Small intestine (tissue), 7 donors: Measurements from ENCODE around the gene POC1A. TPM values are rescaled to one million over a fixed set of nuclear protein-coding genes. Genes with fewer than 3 reads are reported as not detected.
"Not testable (repeated sequence)": the region's sequence is repeated elsewhere in the genome, so short reads cannot be mapped to it uniquely, and the experiment has no call there.

Source experiments
- DNase-seq, 2 donors: peaks; one replicate each; pipeline versions ENCODE4 v3.0.0 to v3.0.0-alpha.2; 2013
- FAIRE-seq: peaks from 2 replicates; lab custom pipeline; 2012; peaks lifted over from hg19 to GRCh38; lab: Jason Lieb, UNC
- H3K27ac ChIP-seq, 3 donors: one replicate each; pipeline ENCODE4 v1.5.1; 2013; ENCODE audit warnings: low read length in 2 of 3, mild to moderate bottlenecking in 2 of 3, control low read depth in 1 of 3, inconsistent platforms in 1 of 3, low read depth in 1 of 3, moderate library complexity in 1 of 3
- H3K27me3 ChIP-seq, 3 donors: one replicate each; pipeline ENCODE4 v1.6.1; 2013; ENCODE audit warnings: low read length in 3 of 3, inconsistent platforms in 1 of 3; ENCODE audit not compliant: control insufficient read depth in 3 of 3, insufficient read depth in 3 of 3
- H3K36me3 ChIP-seq, 3 donors: one replicate each; pipeline ENCODE4 v1.6.1; 2013; ENCODE audit warnings: low read length in 3 of 3, inconsistent platforms in 1 of 3, low read depth in 1 of 3, mild to moderate bottlenecking in 1 of 3, moderate library complexity in 1 of 3; ENCODE audit not compliant: control insufficient read depth in 3 of 3, insufficient read depth in 2 of 3
- H3K4me1 ChIP-seq, 3 donors: one replicate each; pipeline ENCODE4 v1.6.1; 2013; ENCODE audit warnings: low read length in 2 of 3, inconsistent platforms in 1 of 3, low read depth in 1 of 3, mild to moderate bottlenecking in 1 of 3, moderate library complexity in 1 of 3; ENCODE audit not compliant: control insufficient read depth in 3 of 3, insufficient read depth in 2 of 3
- H3K4me3 ChIP-seq, 3 donors: one replicate each; pipeline ENCODE4 v1.5.1; 2013; ENCODE audit warnings: low read length in 3 of 3, control low read depth in 1 of 3, inconsistent platforms in 1 of 3, low read depth in 1 of 3, mild to moderate bottlenecking in 1 of 3, moderate library complexity in 1 of 3
- H3K9me3 ChIP-seq, 2 donors: one replicate each; pipeline ENCODE4 v1.6.1; 2013; ENCODE audit warnings: low read depth in 1 of 2, low read length in 1 of 2; ENCODE audit not compliant: control insufficient read depth in 2 of 2, insufficient read depth in 1 of 2
- WGBS, 3 donors: extraction: QIAGEN DNeasy Blood & Tissue Kit; methylation state at CpG; one replicate each; pipeline ENCODE4 v1.1.7; 2013; 5-methylcytosine and 5-hydroxymethylcytosine counted together
- polyA plus RNA-seq, 4 donors: library from polyadenylated mRNA; stranded (reverse) in 3 of 4; unstranded in 1 of 4; fragments of 200-250 nt in 3 of 4; fragments of 120-200 nt in 1 of 4; gene quantifications; one replicate each; pipeline versions ENCODE4 v1.2.1 to v1.2.3, GENCODE V29; 2013
- donor health status: healthy with polysubstance abuse.
- donor health status: control.
- donor health status: control.
- donor health status: Bipolar disorder and iron deficiency.
- donor health status: healthy.

The POC1A gene
- polyA plus RNA-seq, 4 donors: 2.7 to 19.4 (median 4.8) TPM

- FAIRE-seq (no peak), DNase-seq (no peak)
- Histone ChIP-seq H3K4me3 (no peak overlapping the region), H3K9me3 (no peaks in the 10 kb centered on the region), H3K27me3 (peaks cover 0 to 16% (median 0%) of the 10 kb centered on the region in 3 donors), H3K4me1 (peaks cover 0 to 4% (median 0%) of the 10 kb centered on the region in 3 donors), H3K36me3 (no peaks in the 10 kb centered on the region), H3K27ac (peak overlapping the region in 1 of 3 donors; percentile 26)
- 62 to 80% (median 70%) methylated on average over 4 of the region's 4 CpGs for WGBS, 3 donors
These were observed 114.8 kb downstream of the POC1A start for GRCh38 chr3:52039426-52039825.

DNA sequence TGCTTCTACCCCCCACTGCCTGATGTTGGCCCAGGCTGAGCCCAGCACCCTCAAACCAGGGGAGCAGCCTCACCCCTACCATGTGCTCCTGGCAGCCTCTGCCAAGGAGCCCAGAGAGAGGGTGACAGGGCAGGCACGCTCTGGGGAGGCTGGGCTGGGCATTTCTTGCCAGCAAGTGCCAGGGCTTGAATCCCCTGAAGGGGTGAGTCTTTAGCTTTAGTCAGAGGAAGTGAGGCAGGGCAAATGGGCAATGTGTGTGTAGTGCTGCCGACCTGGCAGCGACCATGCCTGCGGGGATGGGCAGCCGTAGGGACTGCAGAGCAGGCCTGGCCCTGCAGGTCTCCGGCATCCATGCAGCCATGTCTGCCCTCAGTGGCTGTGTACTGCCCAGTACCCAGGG, 116.0 kb downstream of the POC1A start:
- Histone ChIP-seq H3K36me3 (no peaks in the 10 kb centered on the region), H3K4me3 (no peak overlapping the region), H3K4me1 (peaks cover 0 to 11% (median 0%) of the 10 kb centered on the region in 3 donors), H3K9me3 (no peaks in the 10 kb centered on the region), H3K27me3 (peaks cover 0 to 13% (median 0%) of the 10 kb centered on the region in 3 donors), H3K27ac (no peak overlapping the region)
- DNase-seq (no peak), FAIRE-seq (no peak)
- 80 to 89% (median 85%) methylated on average over 6 of the region's 6 CpGs for WGBS, 3 donors

- H3K4me1 ChIP-seq: peaks cover 0 to 11% (median 0%) of the 10 kb centered on the region in 3 donors
- DNase-seq (no peak), FAIRE-seq (no peak)
- no peak overlapping the region for H3K27ac ChIP-seq
- no peaks in the 10 kb centered on the region for H3K36me3 ChIP-seq
- 66 to 88% (median 87%) methylated on average over 3 to 4 of the region's 4 CpGs for WGBS, 3 donors
- H3K27me3 ChIP-seq: peaks cover 0 to 13% (median 0%) of the 10 kb centered on the region in 3 donors
- H3K4me3 ChIP-seq: no peak overlapping the region
- H3K9me3 ChIP-seq: no peaks in the 10 kb centered on the region
These were observed 116.9 kb downstream of the POC1A start for GRCh38 chr3:52037291-52037690.

DNA sequence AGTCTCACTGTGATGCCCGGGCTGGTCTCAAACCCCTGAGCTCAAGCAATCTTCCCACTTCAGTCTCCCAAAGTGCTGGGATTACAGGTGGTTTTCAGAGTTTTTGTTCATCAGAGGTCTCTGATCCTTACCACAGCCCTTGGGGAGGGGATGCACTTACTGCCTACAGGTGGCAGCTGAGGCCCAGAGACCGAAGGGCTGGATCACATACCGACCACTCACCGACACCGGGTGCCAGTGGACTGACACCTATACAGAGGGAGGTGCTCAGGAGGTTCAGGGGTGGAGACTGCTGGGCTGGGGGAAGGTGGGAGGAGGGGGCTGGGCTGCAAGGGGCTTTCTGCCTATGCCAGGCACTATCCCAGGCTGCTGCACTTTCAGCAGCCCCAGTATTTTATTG, 117.4 kb downstream of the POC1A start:
- WGBS, 3 donors: 42 to 49% (median 48%) methylated on average over 5 of the region's 5 CpGs
- Histone ChIP-seq H3K4me1 (peaks cover 0 to 11% (median 0%) of the 10 kb centered on the region in 3 donors), H3K27me3 (peaks cover 0 to 13% (median 0%) of the 10 kb centered on the region in 3 donors), H3K36me3 (no peaks in the 10 kb centered on the region), H3K9me3 (no peaks in the 10 kb centered on the region), H3K27ac (no peak overlapping the region), H3K4me3 (no peak overlapping the region)
- DNase-seq: no peak
- FAIRE-seq: no peak

DNA sequence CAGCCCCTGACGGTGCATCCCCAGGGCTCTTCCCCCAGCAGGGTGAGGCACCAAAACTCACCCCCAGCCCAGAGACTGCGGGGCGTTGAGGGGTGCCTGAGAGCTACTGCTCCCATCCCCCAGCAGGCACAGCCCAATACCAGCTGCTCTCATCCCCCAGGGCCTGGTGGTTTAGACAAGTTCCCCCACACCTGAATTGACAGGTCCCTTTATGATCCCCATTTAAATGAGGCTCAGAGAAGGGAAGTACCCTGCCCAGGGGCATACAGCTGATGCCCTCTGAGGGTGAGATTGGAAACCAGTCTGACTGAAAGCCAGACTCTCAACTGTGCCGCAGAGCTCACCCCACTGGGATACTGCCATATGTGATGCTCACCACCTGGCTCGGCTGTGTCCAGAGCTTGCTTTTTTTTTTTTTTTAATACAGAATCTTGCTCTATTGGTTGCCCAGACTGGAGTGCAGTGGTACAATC, 118.0 kb downstream of the POC1A start:
- Histone ChIP-seq H3K27me3 (peaks cover 0 to 13% (median 0%) of the 10 kb centered on the region in 3 donors), H3K36me3 (no peaks in the 10 kb centered on the region), H3K4me1 (peaks cover 0 to 11% (median 0%) of the 10 kb centered on the region in 3 donors), H3K9me3 (no peaks in the 10 kb centered on the region), H3K27ac (no peak overlapping the region), H3K4me3 (no peak overlapping the region)
- no peak for DNase-seq
- WGBS, 3 donors: 80 to 87% (median 86%) methylated on average over 5 of the region's 5 CpGs
- FAIRE-seq: no peak

GRCh38 chr3:52034651-52035050, 119.6 kb downstream of the POC1A start:
- Histone ChIP-seq H3K27ac (no peak overlapping the region), H3K4me1 (peaks cover 0 to 11% (median 0%) of the 10 kb centered on the region in 3 donors), H3K36me3 (no peaks in the 10 kb centered on the region), H3K27me3 (no peaks in the 10 kb centered on the region), H3K9me3 (no peaks in the 10 kb centered on the region), H3K4me3 (no peak overlapping the region)
- DNase-seq (no peak), FAIRE-seq (no peak)
- WGBS, 3 donors: 86 to 91% (median 87%) methylated on average over 3 of the region's 3 CpGs

DNA sequence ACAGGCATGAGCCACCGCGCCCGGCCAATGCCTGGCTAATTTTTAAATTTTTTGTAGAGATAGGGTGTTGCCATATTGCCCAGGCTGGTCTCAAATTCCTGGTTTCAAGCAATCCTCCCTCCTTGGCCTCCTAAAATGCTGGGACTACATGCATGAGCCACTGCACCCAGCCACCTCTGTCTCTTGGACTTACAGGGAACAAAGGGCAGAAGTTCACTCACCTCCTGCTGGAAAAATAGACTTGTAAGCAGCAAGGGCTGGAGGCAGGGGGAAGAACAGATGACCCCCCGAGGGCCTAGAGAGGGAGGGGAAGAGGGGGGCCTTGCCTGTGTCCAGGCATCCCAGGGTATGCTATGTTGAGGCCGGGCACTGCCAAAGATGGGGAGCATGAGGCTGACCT, 120.0 kb downstream of the POC1A start:
- H3K36me3 ChIP-seq: no peaks in the 10 kb centered on the region
- H3K4me3 ChIP-seq: no peak overlapping the region
- no peaks in the 10 kb centered on the region for H3K27me3 ChIP-seq
- no peaks in the 10 kb centered on the region for H3K9me3 ChIP-seq
- FAIRE-seq (no peak), DNase-seq (peak; percentile 22 to 37)
- peaks cover 0 to 11% (median 0%) of the 10 kb centered on the region in 3 donors for H3K4me1 ChIP-seq
- H3K27ac ChIP-seq: no peak overlapping the region
- WGBS, 3 donors: 76 to 87% (median 79%) methylated on average over 5 of the region's 5 CpGs

GRCh38 chr3:52033748-52034147, 120.5 kb downstream of the POC1A start:
- WGBS, 3 donors: 50 to 79% (median 55%) methylated on average over 6 of the region's 6 CpGs
- FAIRE-seq: not testable (repeated sequence)
- peaks cover 0 to 11% (median 0%) of the 10 kb centered on the region in 3 donors for H3K4me1 ChIP-seq

More at GRCh38 chr3:52033748-52034147, 120.5 kb downstream of the POC1A start:
- not testable (repeated sequence) for H3K9me3 ChIP-seq, H3K36me3 ChIP-seq, H3K27me3 ChIP-seq, H3K4me3 ChIP-seq, H3K27ac ChIP-seq
- peak; percentile 24 to 41 for DNase-seq
